Fibroblast of lung (primary cell): ENCODE results near the gene VWF. TPM values are rescaled to one million over a fixed set of nuclear protein-coding genes. Genes with fewer than 3 reads are reported as not detected.

Experiments
- DNase-seq, 2 donors: peaks; one replicate each; pipeline versions ENCODE4 v3.0.0 to v3.0.0-alpha.2; 2010; ENCODE audit warnings: low read depth in 2 of 2
- H2AFZ ChIP-seq: 2 replicates; pipeline ENCODE4 v1.5.1; 2012; ENCODE audit warnings: low read length, control low read depth, inconsistent platforms
- H3K27ac ChIP-seq: 2 replicates; pipeline ENCODE4 v1.5.1; 2011; ENCODE audit warnings: low read length, control low read depth; ENCODE audit not compliant: insufficient read depth
- H3K27me3 ChIP-seq: 2 replicates; pipeline ENCODE4 v1.5.1; 2011; ENCODE audit warnings: mild to moderate bottlenecking, low read length; ENCODE audit not compliant: control insufficient read depth, insufficient read depth
- H3K36me3 ChIP-seq: 2 replicates; pipeline ENCODE4 v1.5.1; 2011; ENCODE audit warnings: low read length; ENCODE audit not compliant: control insufficient read depth, insufficient read depth
- H3K4me1 ChIP-seq: 2 replicates; pipeline ENCODE4 v1.5.1; 2011; ENCODE audit warnings: low read length; ENCODE audit not compliant: control insufficient read depth, insufficient read depth; ENCODE audit errors: extremely low read depth
- H3K4me2 ChIP-seq: 2 replicates; pipeline ENCODE4 v1.5.1; 2011; ENCODE audit warnings: low read length, control low read depth; ENCODE audit not compliant: insufficient read depth; ENCODE audit errors: extremely low read depth
- H3K4me3 ChIP-seq, 4 experiments: fragments of 200-600 bp in 1 of 4; sonication (generic) in 1 of 4; replicated peaks in 1 of 4; 2 replicates each; pipeline ENCODE4 v1.5.1; 2011 to 2016; ENCODE audit warnings: low read length in 4 of 4, low read depth in 3 of 4, mild to moderate bottlenecking in 3 of 4, control low read depth in 2 of 4, inconsistent platforms in 1 of 4, mixed read lengths in 1 of 4; ENCODE audit not compliant: insufficient read depth in 1 of 4; ENCODE audit errors: control extremely low read depth in 1 of 4
- H3K79me2 ChIP-seq: 2 replicates; pipeline ENCODE4 v1.5.1; 2012; ENCODE audit warnings: mild to moderate bottlenecking, low read length, inconsistent platforms; ENCODE audit not compliant: control insufficient read depth, insufficient read depth
- H3K9ac ChIP-seq: 2 replicates; pipeline ENCODE4 v1.5.1; 2011; ENCODE audit warnings: mild to moderate bottlenecking, low read length, control low read depth; ENCODE audit not compliant: insufficient read depth
- H3K9me3 ChIP-seq: 2 replicates; pipeline ENCODE4 v1.5.1; 2012; ENCODE audit warnings: low read depth, low read length; ENCODE audit not compliant: control insufficient read depth, insufficient read depth
- H4K20me1 ChIP-seq: 2 replicates; pipeline ENCODE4 v1.5.1; 2011; ENCODE audit warnings: low read length; ENCODE audit not compliant: control insufficient read depth, insufficient read depth; ENCODE audit errors: extremely low read depth
- CTCF ChIP-seq, 2 donors: IDR thresholded peaks in 1 of 2; conservative IDR thresholded peaks in 1 of 2; 1 replicate in 1 of 2; 2 replicates in 1 of 2; pipeline ENCODE4 v1.5.1; 2011 to 2012; ENCODE audit warnings: low read length in 2 of 2, control low read depth in 1 of 2, inconsistent platforms in 1 of 2, low read depth in 1 of 2, mild to moderate bottlenecking in 1 of 2
- EZH2 ChIP-seq: IDR thresholded peaks from 2 replicates; pipeline ENCODE4 v1.5.1; 2012; ENCODE audit warnings: low read length, control low read depth, mild to moderate bottlenecking; ENCODE audit errors: missing control alignments
- polyA plus RNA-seq, 2 donors: library from polyadenylated mRNA; depleted of rRNA in 1 of 2; stranded (reverse) in 1 of 2; unstranded in 1 of 2; fragments of >200 nt; gene quantifications; 2 replicates each; pipeline ENCODE4 v1.2.1, GENCODE V29; 2011 to 2012; ENCODE audit warnings: missing spikeins in 1 of 2
- total RNA-seq: library from RNA; depleted of rRNA; stranded (reverse); fragments of >200 nt; gene quantifications from 2 replicates; pipeline ENCODE4 v1.2.1, GENCODE V29; 2014

Gene VWF
- total and polyA plus RNA-seq, 2 donors (not counting 1 experiment from before 2014, with no cell fraction given) = 0.15 to 1.7 TPM

GRCh38 chr12:6148061-6148460 is 23.6 kb upstream of the VWF start:
- TF ChIP-seq CTCF (conservative IDR thresholded peaks at IDR 0.05 in 1 of 2, IDR thresholded peaks at IDR 0.05 in 1 of 2; ENCODE audit: low read depth in 1 of 2, low read length in 2 of 2) (no peak), EZH2 (no peak)
- no peak overlapping the region for H3K9ac ChIP-seq
- no peaks in the 10 kb centered on the region for H3K36me3 ChIP-seq
- no peaks in the 10 kb centered on the region for H3K79me2 ChIP-seq
- H3K9me3 ChIP-seq = no peaks in the 10 kb centered on the region
- H2AFZ ChIP-seq = no peak overlapping the region
- DNase-seq = no peak
- H4K20me1 ChIP-seq = no peaks in the 10 kb centered on the region
- no peak overlapping the region for H3K27ac ChIP-seq
- no peak overlapping the region for H3K4me3 ChIP-seq
- no peaks in the 10 kb centered on the region for H3K4me1 ChIP-seq
- no peaks in the 10 kb centered on the region for H3K27me3 ChIP-seq
- no peak overlapping the region for H3K4me2 ChIP-seq

- H3K36me3 ChIP-seq = no peaks in the 10 kb centered on the region
- TF ChIP-seq EZH2 (no peak), CTCF (conservative IDR thresholded peaks at IDR 0.05 in 1 of 2, IDR thresholded peaks at IDR 0.05 in 1 of 2; ENCODE audit: low read depth in 1 of 2, low read length in 2 of 2) (no peak)
- no peak overlapping the region for H3K27ac ChIP-seq
- H2AFZ ChIP-seq = no peak overlapping the region
- H3K27me3 ChIP-seq = no peaks in the 10 kb centered on the region
- H3K79me2 ChIP-seq = no peaks in the 10 kb centered on the region
- no peak overlapping the region for H3K4me2 ChIP-seq
- no peak overlapping the region for H3K9ac ChIP-seq
- no peak overlapping the region for H3K4me3 ChIP-seq
- no peaks in the 10 kb centered on the region for H4K20me1 ChIP-seq
- no peaks in the 10 kb centered on the region for H3K9me3 ChIP-seq
- no peak for DNase-seq
- no peaks in the 10 kb centered on the region for H3K4me1 ChIP-seq
Measured at GRCh38 chr12:6146951-6147350, 22.5 kb upstream of the VWF start.

- Histone ChIP-seq H3K4me1 (no peaks in the 10 kb centered on the region), H3K27me3 (no peaks in the 10 kb centered on the region), H3K9ac (no peak overlapping the region), H3K4me3 (no peak overlapping the region), H4K20me1 (no peaks in the 10 kb centered on the region), H3K36me3 (no peaks in the 10 kb centered on the region), H3K27ac (no peak overlapping the region), H3K4me2 (no peak overlapping the region), H2AFZ (no peak overlapping the region), H3K9me3 (no peaks in the 10 kb centered on the region), H3K79me2 (no peaks in the 10 kb centered on the region)
- no peak for TF ChIP-seq CTCF (conservative IDR thresholded peaks at IDR 0.05 in 1 of 2, IDR thresholded peaks at IDR 0.05 in 1 of 2; ENCODE audit: low read depth in 1 of 2, low read length in 2 of 2)
- DNase-seq = no peak
Measured at GRCh38 chr12:6146509-6146908, 22.0 kb upstream of the VWF start.
